ACHN (cell line): ENCODE measurements around the gene TPM4.
"Not testable (repeated sequence)": the region's sequence is repeated elsewhere in the genome, so short reads cannot be mapped to it uniquely, and the experiment has no call there.

Source experiments
- DNase-seq: peaks from one replicate; pipeline ENCODE4 v3.0.0-alpha.2; 2015
- in situ Hi-C: cut with HindIII; loops from 2 replicates; pipeline ENCODE4 v1.10.0; 2017; ENCODE audit warnings: low sequenced_read_pairs, low pct_ligation_motif_present, low pct_unique_long_range_greater_than_20kb

Gene TPM4

DNA sequence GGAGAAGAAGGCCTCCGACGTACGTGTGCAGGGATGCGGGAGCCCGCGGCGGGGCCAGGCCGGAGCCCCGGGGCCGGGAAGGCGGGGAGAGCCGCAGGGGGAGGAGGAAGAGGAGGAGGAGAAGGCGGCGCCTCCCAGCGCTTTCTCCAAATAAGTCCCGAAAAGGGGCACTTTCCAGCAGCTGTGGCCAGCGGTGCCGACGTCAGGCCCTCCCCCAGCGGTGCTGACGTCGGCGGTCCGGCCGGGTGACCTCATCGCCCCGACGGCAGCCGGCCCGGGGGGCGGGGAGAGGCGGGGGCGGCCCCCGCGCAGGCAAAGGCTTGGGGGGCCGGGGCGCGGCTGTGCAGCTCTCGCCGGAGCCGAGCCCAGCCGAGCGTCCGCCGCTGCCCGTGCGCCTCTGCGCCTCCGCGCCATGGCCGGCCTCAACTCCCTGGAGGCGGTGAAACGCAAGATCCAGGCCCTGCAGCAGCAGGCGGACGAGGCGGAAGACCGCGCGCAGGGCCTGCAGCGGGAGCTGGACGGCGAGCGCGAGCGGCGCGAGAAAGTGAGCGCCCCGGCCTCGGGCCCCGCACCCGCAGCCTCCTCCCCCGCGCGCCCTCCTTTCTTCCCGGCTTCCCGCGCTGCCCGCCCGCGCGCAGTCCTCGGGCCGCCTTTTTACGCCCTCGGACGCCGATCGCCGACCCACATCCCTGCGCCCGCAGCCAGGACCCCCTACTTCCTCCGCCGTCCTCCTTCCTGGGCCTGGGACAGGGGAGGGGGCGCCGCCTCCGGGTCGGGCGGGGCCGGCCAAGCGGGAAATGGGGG lies at the start of gene TPM4:
TPM4 (plus strand) TSS at position 342 of the 804 bp plus-strand sequence; CDS start at position 413, 71 bp downstream.
- peak; percentile 69 for DNase-seq
- in situ Hi-C loops: no loop called here

DNA sequence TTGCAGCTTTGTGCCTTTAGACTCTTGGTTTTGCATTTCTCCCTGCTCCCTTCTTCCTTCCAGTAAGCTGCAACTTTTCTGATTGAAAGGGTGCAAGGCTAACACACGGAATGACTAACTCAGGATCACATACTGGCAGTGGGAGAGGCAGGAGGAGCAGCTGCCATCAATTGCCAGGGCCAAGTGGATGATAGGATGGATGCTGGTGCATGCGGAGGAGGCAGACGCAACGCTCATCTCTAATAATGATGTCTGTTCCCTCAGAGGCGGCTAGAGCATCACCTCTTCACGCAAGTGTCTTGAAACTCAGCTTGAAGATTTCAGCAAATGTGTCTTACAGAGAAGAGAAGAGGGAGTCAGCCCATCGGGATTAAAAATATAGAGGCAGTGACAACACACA lies 49.5 kb upstream of the TPM4 start:
- in situ Hi-C loops: no loop called here
- no peak for DNase-seq

DNA sequence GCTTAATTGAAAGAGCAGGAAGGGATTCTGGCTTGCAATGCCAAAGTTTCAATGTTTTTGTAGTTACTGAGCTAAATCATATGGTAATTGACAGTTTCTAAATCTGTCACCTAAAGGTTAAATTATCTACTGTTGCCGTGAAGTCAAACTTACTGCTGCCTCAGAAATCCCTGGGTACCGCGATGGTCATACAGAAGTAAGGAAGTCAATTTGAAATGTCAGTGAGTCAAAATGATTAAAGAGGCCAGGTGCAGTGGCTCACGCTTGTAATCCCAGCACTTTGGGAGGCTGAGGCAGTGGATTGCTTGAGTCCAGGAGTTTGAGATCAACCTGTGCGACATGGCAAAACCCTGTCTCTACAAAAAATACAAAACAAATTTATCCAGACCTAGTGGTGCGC lies 48.8 kb upstream of the TPM4 start:
- in situ Hi-C loops: no loop called here
- no peak for DNase-seq

DNA sequence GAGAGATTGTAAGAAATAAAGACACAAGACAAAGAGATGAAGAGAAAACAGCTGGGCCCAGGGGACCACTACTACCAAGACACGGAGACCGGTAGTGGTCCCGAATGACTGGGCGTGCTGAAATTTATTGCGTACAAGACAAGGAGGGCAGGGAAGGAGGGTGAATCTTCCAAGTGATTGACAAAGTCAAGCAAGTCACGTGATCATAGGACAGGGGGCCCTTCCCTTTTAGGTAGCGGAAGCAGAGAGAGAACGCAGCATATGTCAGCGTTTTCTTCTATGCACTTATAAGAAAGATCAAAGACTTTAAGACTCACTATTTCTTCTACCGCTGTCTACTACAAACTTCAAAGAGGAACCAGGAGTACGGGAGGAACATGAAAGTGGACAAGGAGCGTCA lies 46.1 kb upstream of the TPM4 start:
- DNase-seq, in situ Hi-C loops: not testable (repeated sequence)

DNA sequence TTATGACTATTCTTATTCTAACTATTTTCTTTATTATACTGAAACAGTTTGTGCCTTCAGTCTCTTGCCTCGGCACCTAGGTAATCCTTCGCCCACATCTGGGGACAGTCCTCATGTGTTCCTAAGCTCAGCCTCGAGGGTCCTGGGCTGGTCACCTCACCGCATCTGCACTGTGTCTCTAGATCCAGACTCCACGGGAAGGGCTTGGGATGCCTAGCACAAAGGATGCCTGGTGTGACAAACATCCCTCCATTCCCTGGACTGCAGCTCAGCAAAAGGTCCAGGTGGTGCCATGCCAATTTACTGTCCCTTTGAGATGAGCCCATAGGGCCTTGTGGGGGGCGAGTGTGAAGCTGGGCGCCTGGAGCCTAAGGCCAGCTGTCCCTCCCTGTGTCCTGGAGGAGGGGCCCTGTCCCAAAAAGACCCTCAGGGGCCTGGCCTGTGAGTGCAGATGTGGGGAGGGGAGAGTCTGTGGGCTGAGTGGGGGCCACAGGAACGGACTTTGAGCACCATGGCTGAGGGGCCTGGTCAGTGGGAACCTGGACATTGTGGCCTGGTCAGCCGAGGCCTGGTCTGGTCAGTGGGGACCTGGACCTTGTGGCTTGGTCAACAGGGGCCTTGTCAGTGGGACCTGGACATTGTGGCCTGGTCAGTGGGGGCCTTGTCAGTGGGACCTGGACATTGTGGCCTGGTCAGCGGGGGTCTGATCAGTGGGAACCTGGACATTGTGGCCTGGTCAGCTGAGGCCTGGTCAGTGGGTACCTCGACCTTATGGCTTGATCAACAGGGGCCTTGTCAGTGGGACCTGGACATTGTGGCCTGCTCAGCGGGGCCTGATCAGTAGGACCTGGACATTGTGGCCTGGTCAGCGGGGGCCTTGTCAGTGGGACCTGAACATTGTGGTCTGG lies 45.1 kb upstream of the TPM4 start:
- in situ Hi-C loops: no loop called here

DNA sequence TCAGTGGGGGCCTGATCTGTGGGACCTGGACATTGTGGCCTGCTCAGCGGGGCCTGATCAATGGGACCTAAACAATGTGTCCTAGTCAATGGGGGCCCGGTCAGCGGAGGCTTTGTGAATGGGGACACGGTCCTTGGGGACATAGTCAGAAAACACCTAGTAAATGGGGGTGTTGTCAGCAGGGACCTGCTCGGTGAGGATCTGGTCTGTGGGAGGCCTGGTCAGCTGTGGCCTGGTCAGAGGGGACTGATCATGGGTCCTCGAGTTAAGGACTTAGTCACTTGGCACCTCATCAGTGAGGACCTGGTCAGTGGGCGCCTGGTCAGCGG lies 44.5 kb upstream of the TPM4 start:
- DNase-seq: no peak
- in situ Hi-C loops: no loop called here

More for the DNA sequence above, 45.1 kb upstream of the TPM4 start:
- no peak for DNase-seq

DNA sequence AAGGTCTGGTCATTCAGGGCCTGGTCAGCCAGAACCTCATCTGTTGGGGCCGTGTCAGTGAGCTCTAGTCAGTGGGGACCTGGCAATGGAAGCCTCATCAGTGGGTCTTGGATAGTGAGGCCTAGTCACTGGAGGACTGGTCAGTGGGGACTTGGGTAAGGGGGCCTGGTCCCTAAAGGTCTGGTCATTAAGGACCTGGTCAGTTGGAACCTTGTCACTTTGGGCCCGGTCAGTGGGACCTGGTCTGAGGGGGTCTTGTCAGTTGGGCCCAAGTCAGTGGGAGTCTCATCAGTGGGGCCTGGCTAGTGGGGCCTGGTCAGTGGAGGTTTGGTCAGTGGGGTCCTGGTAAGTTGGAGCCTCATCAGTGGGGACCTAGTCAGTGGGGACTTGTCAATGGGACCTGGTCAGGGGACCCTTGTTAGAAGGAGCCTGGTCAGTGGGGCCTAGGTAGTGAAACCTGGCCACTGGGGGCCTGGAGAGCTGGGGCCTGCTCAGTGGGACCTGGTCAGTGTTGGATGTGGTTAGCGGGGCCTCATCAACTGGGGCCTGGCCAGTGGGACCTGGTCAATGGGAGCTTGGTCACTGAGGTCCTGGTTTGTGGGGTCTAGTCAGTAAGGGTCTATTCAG lies 43.7 kb upstream of the TPM4 start:
- in situ Hi-C loops: no loop called here
- DNase-seq: no peak

DNA sequence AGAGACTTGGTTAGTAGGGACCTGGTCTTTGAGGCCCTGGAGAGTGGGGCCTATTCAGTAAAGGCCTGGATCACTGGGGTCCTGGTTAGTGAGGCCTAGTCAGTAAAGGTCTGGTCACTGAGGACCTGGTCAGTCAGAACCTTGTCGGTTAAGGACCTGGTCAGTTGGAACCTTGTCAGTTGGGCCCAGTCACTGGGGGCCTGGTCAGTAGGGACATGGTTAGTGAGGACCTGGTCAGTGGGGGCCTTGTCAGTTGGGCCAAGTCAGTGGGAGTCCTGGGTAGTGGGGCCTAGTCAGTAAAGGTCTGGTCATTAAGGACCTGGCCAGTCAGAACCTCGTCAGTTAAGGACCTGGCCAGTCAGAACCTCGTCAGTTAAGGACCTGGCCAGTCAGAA lies 43.2 kb upstream of the TPM4 start:
- in situ Hi-C loops: no loop called here

DNA sequence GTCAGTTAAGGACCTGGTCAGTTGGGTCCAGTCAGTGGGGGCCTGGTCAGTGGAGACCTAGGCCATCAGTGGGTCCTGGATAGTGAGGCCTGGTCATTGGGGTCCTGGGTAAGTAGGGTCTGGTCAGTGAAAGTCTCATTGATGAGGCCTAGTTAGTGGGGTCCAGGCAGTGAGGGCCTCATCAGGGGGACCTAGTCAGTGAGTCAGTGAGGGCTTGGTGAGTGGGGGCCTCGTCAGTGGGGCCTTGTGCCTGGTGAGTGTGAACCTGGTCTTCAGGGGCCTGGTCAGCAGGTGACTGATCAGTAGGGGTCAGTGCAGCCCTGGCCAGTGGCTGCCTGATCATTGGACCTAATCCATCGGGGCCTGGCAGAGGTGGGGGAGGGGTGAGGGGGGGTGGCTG lies 42.6 kb upstream of the TPM4 start:
- in situ Hi-C loops: no loop called here
- no peak for DNase-seq

More for the DNA sequence above, 43.2 kb upstream of the TPM4 start:
- no peak for DNase-seq

DNA sequence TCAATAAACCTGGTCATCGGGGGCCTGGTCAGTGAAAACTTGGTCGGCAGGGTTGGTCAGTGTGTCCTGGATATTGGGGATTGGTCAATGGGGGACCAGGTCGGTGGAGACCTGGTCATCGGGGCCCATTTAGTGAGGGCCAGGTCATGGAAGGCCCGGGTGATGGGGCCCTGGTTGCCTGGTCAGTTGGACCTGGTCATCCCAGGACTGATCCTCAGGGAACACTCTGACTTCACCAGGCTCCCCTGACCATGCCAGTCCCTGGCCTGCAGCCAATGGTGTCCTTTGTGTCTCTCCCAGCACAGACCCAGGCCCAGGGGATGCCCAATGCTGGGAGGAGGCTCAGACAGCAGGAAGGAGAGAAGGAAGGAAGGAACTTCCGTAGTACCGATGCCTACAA lies 42.1 kb upstream of the TPM4 start:
- in situ Hi-C loops: no loop called here
- no peak for DNase-seq

DNA sequence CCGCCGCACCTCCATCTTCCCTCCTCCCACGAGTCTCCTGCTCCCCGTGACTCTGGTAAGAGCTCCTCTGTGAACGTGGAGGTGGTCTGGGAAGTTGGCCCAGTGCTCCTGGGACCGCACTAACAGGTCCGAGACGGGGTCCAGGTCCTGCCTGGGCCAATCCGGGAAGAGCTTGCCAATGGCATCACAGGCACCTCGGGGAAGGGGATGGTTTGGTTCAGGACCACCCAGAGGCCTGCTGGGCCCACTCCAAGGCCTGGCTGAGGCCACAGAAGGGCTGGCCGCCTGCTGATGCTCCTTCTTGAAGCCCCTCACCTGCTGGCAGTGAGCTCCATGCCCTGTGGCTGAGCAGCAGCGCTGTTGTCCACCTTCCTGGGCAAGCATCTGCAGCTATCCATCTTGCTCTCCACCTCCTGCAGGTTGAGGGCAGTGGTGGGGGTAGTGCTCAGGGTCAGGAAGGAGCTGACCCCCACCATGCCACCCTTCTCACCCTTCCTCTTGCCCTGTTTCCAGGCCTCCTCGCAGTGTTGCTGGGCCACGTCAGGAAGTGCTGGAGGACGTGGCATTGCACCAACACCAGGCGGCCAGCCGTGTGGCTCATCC lies 41.2 kb upstream of the TPM4 start:
- in situ Hi-C loops: no loop called here

DNA sequence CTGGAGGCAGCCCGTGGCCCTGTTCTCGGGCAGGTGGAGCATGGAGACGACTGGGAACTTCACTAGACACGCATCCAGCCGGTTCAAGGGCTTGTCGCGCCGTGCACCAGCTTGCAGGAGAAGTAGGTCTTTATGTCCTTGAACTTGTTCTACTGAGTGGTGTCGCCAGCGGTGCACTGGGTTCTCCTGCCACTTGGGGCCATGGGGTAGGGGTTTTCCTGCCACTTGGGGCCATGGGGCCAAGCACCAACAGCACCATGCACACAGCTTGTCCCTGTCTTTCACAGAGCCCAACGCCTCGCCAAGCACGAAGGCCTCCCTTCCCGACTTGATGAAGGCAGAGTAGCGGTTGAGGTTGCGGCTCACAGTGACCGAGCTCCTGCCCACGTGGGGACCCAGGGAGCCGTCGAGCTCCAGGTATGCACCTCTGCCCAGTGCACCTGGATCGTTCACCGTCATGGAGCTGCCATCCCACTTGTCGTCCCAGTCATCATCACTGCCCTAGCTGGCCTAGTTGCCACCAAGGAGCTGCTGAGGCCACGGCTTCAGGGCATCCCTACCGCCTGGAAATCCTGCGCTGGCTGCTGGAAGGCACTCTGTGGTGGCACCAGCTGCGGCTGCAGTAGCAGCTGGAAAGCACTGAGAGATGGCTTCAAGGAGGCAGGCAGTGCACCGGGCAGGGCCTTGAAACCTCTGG lies 40.5 kb upstream of the TPM4 start:
- no peak for DNase-seq
- in situ Hi-C loops: no loop called here

More for the DNA sequence above, 41.2 kb upstream of the TPM4 start:
- no peak for DNase-seq

DNA sequence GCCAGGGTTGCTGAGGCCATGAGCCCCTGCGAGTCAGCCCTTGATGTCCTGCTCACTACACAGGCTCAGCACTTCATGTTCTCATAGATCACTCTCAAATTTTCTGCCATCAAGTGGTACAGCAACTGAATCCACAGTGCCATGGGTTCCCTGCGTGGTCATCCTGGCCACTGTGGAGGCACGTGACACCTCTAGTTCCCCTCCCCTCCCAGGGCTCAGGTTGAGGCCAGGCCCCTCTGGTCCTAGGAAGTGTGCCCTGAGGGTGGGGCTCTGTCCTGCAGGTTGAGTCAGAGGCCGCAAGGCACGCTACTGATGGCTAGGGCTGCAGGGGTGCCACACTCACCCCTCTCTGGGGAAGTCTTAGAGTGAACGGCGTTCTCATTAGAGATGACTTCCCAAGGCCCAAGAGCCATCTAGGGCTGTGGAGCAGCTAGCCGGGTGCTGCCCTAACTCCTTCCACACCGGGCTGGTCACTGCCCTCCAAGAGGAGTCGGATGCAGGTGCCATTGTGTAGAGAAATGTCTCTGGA lies 39.8 kb upstream of the TPM4 start:
- in situ Hi-C loops: no loop called here
- no peak for DNase-seq

DNA sequence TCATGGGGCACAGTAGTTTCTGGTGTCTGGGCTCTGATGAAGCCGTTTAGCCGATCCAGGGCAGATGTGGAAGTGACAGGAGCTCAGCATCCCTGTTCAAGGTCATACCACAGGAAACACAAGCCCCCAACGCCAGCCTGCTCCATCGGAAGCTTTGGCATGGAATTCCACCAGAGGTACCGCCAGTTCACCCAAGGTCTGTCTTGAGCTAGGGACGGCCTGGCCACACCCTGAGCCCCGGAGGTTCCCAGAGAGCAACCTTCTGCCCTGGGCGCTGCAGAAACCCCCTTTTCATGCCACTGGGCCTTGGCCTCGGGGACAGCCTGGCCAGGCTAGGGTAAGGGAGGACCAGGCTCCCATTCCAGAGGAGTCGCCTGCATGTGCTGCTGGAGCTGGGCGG lies 39.4 kb upstream of the TPM4 start:
- in situ Hi-C loops: no loop called here
- DNase-seq: no peak

DNA sequence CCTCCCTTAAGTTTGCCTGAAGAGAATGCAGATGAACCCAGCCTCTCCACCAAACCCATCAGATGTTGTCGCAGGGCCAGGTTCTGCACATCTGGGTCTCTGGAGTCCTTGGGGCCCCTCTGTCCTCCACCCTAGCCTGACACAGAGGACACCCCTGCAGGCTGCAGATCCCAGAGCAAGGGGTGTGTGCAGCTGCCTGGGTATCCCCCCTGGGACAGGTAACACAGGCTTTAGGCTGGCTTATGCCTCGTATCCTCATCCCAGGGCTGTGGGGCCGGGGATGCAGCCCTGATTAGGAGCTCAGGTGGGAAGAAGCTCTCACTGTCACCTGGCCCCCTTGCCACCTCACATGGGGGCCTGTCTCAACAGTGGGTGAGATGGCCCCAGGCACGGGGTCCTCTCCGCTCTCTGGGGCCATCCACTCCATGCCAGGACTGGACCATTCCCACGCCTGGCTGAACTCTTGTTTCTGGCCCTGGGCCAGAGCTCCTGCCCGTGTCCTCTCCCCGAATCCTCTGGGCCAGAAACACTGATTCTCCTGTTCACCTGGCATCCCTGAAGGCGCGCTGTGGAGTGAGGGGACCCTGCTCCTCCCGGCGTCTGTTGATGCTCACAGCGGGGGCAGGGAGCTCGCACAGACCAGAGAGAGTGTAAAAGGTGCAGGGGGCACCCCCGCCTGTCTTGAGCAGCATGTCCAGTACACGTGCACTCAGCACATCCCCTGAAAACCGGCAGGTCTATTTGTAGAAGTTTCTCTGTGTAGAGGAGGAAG lies 38.7 kb upstream of the TPM4 start:
- no peak for DNase-seq
- in situ Hi-C loops: no loop called here

DNA sequence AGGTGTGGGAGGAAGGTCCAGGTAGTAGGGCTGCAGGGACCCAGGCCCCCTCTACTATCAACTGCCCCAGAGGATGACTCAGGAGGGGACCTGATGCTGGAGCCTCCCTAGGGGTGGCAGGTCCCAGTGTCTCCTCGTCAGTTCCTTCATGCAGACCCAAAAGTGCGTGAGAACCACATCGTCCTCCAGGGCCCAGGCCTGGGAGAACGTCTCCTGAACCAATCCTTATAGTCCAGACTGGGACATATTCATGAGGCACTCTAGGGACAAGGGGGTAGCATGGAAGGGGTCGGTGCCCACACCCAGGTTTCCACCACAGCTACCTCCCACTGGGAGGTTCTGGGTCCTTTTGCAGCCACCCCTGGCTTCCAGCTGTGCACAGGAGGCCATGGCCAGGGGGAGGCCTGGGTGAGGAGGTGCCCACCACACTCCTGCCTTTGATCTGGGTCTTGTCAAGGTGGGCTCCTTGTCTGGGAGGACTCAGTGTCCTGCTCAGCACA lies 38.0 kb upstream of the TPM4 start:
- in situ Hi-C loops: no loop called here
- DNase-seq: no peak

DNA sequence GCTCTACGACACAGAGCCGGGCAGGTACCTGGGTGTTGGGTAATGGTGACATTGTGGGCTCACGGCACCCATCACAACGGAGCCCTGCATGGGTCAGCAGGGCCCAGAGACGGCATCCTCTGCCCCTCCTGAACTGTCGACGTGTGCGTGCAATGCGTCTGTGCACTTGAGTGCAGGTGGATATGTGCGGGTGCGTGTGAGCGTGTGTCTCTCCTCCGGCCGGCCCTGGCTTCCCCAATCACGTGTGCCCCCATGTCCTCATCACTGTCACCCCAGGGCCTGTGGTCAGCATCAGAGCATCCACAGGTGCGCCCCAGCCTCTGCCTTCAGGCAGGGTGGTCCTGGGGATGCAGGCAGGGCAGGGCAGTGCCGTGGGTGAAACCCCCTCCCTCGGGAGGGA lies 37.2 kb upstream of the TPM4 start:
- in situ Hi-C loops: no loop called here
- DNase-seq: no peak
